ENCODE data around the gene NPHP4. TPM values are rescaled to one million over a fixed set of nuclear protein-coding genes. Genes with fewer than 3 reads are reported as not detected.

NPHP4 gene
- total RNA-seq, 2 experiments from 2014 or later, result 6.2 to 7.7 TPM

- intact Hi-C loops (cut with DNase I, micrococcal nuclease), result no loop called here
- CTCF ChIA-PET, result no interaction called here
These were observed 110.6 kb downstream of the NPHP4 start for GRCh38 chr1:5881526-5882222.

GRCh38 chr1:5880630-5881405 is 111.4 kb downstream of the NPHP4 start:
- Histone ChIP-seq H3K27me3 (ENCODE audit: control insufficient read depth in 1 of 2, insufficient read depth in 2 of 2, low read length in 2 of 2) (no peaks in the 10 kb centered on the region), H3K4me1 (ENCODE audit: insufficient read depth, low read length) (no peaks in the 10 kb centered on the region), H3K36me3 (ENCODE audit: insufficient read depth, low read length) (no peaks in the 10 kb centered on the region), H3K27ac (ENCODE audit: low read depth in 1 of 2, low read length in 2 of 2) (no peak overlapping the region), H3K4me3 (ENCODE audit: low read length) (no peak overlapping the region), H3K9me3 (ENCODE audit: control insufficient read depth in 1 of 2, insufficient read depth in 1 of 2, low read length in 2 of 2) (peaks cover 0 to 15% of the 10 kb centered on the region in 2 experiments)
- Mint-ChIP-seq H3K4me3 (no peak overlapping the region), H3K9me3 (no peaks in the 10 kb centered on the region), H3K4me1 (ENCODE audit: low read depth) (no peaks in the 10 kb centered on the region), H3K27ac (no peak overlapping the region), H3K36me3 (ENCODE audit: low read depth) (peaks cover 24% of the 10 kb centered on the region), H3K27me3 (no peaks in the 10 kb centered on the region)
- POLR2A ChIA-PET, result no interaction called here
- TF ChIP-seq CTCF (IDR thresholded peaks at IDR 0.05), result no peak
- ATAC-seq (ENCODE audit: poor library complexity) (no peak), DNase-seq (no peak)
- intact Hi-C loops (cut with DNase I, micrococcal nuclease), result no loop called here
- CTCF ChIA-PET, result no interaction called here

More at GRCh38 chr1:5881526-5882222, 110.6 kb downstream of the NPHP4 start:
- no peaks in the 10 kb centered on the region for H3K9me3 Mint-ChIP-seq
- no peaks in the 10 kb centered on the region for H3K4me1 Mint-ChIP-seq (ENCODE audit: low read depth)
- Histone ChIP-seq H3K4me3 (ENCODE audit: low read length) (no peak overlapping the region), H3K4me1 (ENCODE audit: insufficient read depth, low read length) (no peaks in the 10 kb centered on the region), H3K27ac (ENCODE audit: low read depth in 1 of 2, low read length in 2 of 2) (no peak overlapping the region), H3K27me3 (ENCODE audit: control insufficient read depth in 1 of 2, insufficient read depth in 2 of 2, low read length in 2 of 2) (no peaks in the 10 kb centered on the region), H3K9me3 (ENCODE audit: control insufficient read depth in 1 of 2, insufficient read depth in 1 of 2, low read length in 2 of 2) (peaks cover 0 to 15% of the 10 kb centered on the region in 2 experiments), H3K36me3 (ENCODE audit: insufficient read depth, low read length) (no peaks in the 10 kb centered on the region)
- DNase-seq (no peak), ATAC-seq (ENCODE audit: poor library complexity) (no peak)
- no peak overlapping the region for H3K27ac Mint-ChIP-seq
- TF ChIP-seq CTCF (IDR thresholded peaks at IDR 0.05), result no peak
- no peak overlapping the region for H3K4me3 Mint-ChIP-seq
- no peaks in the 10 kb centered on the region for H3K27me3 Mint-ChIP-seq
- H3K36me3 Mint-ChIP-seq (ENCODE audit: low read depth), result peaks cover 23% of the 10 kb centered on the region
- POLR2A ChIA-PET, result no interaction called here

GRCh38 chr1:5879421-5879820 is 112.8 kb downstream of the NPHP4 start:
- H3K4me3 ChIP-seq (ENCODE audit: low read length), result no peak overlapping the region
- Mint-ChIP-seq H3K4me1 (ENCODE audit: low read depth) (no peaks in the 10 kb centered on the region), H3K4me3 (no peak overlapping the region), H3K36me3 (ENCODE audit: low read depth) (peaks cover 31% of the 10 kb centered on the region), H3K27me3 (no peaks in the 10 kb centered on the region), H3K9me3 (no peaks in the 10 kb centered on the region), H3K27ac (no peak overlapping the region)
- DNase-seq (no peak), ATAC-seq (ENCODE audit: poor library complexity) (no peak)
- no peak overlapping the region for H3K27ac ChIP-seq (ENCODE audit: low read depth in 1 of 2, low read length in 2 of 2)
- H3K9me3 ChIP-seq (ENCODE audit: control insufficient read depth in 1 of 2, insufficient read depth in 1 of 2, low read length in 2 of 2), result peaks cover 0 to 15% of the 10 kb centered on the region in 2 experiments
- intact Hi-C loops (cut with DNase I, micrococcal nuclease), result no loop called here
- no peaks in the 10 kb centered on the region for H3K36me3 ChIP-seq (ENCODE audit: insufficient read depth, low read length)
- ChIA-PET CTCF (no interaction called here), POLR2A (no interaction called here)
- no peaks in the 10 kb centered on the region for H3K4me1 ChIP-seq (ENCODE audit: insufficient read depth, low read length)
- TF ChIP-seq CTCF (IDR thresholded peaks at IDR 0.05), result no peak
- H3K27me3 ChIP-seq (ENCODE audit: control insufficient read depth in 1 of 2, insufficient read depth in 2 of 2, low read length in 2 of 2), result no peaks in the 10 kb centered on the region

Measured in CD4-positive, alpha-beta T cell (primary cell).